ENCODE data around the gene SLC19A1. TPM values are rescaled to one million over a fixed set of nuclear protein-coding genes. Genes with fewer than 3 reads are reported as not detected.

SLC19A1 gene
- total and polyA plus RNA-seq, 4 donors: 8.4 to 28.0 (median 13.0) TPM

DNA sequence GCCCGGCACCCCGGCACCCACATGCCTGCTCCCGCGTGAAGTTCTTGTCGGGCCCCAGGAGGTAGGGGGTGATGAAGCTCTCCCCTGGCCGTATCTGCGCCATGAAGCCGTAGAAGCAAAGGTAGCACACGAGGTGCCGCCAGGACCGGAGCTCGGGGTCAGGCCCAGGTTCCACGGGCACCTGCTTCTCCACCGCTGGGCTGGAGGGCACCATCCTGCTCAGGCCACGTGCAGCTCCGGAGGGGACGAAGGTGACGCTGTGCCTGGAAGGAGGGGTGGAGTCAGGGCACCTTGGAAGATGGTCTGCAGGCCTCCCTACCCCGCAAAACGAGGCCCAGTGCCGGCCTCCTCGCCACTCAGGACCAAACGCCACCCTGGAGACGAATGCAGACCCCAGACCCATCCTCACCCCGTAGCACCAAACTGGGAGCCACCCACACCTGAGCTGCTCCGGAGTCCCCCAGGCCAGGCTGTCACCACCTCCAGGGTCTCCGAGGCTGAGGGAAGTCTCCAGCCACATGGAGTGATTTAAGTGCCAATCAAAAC is 4.4 kb downstream of the SLC19A1 start:
- no peak for DNase-seq (ENCODE audit: low spot score)
- no peak overlapping the region for H3K27ac ChIP-seq (ENCODE audit: low read depth in 1 of 2, low read length in 2 of 2)
- no peaks in the 10 kb centered on the region for H3K9me3 ChIP-seq (ENCODE audit: control insufficient read depth in 4 of 4, low read length in 3 of 4)
- H3K4me3 ChIP-seq (ENCODE audit: low read depth in 1 of 3, low read length in 3 of 3): no peak overlapping the region
- H3K27me3 ChIP-seq (ENCODE audit: control insufficient read depth in 4 of 4, insufficient read depth in 4 of 4, low read length in 3 of 4): no peaks in the 10 kb centered on the region
- WGBS: 96% methylated on average over 27 of the region's 27 CpGs
- H3K36me3 ChIP-seq (ENCODE audit: control insufficient read depth in 4 of 4, insufficient read depth in 3 of 4, low read depth in 1 of 4, low read length in 3 of 4): no peaks in the 10 kb centered on the region
- H3K9ac ChIP-seq (ENCODE audit: low read depth in 1 of 2, low read length in 2 of 2): no peak overlapping the region
- peaks cover 19 to 59% (median 36%) of the 10 kb centered on the region in 4 donors for H3K4me1 ChIP-seq (ENCODE audit: control insufficient read depth in 4 of 4, insufficient read depth in 4 of 4, low read length in 3 of 4)
- TF ChIP-seq, protein P1, sequence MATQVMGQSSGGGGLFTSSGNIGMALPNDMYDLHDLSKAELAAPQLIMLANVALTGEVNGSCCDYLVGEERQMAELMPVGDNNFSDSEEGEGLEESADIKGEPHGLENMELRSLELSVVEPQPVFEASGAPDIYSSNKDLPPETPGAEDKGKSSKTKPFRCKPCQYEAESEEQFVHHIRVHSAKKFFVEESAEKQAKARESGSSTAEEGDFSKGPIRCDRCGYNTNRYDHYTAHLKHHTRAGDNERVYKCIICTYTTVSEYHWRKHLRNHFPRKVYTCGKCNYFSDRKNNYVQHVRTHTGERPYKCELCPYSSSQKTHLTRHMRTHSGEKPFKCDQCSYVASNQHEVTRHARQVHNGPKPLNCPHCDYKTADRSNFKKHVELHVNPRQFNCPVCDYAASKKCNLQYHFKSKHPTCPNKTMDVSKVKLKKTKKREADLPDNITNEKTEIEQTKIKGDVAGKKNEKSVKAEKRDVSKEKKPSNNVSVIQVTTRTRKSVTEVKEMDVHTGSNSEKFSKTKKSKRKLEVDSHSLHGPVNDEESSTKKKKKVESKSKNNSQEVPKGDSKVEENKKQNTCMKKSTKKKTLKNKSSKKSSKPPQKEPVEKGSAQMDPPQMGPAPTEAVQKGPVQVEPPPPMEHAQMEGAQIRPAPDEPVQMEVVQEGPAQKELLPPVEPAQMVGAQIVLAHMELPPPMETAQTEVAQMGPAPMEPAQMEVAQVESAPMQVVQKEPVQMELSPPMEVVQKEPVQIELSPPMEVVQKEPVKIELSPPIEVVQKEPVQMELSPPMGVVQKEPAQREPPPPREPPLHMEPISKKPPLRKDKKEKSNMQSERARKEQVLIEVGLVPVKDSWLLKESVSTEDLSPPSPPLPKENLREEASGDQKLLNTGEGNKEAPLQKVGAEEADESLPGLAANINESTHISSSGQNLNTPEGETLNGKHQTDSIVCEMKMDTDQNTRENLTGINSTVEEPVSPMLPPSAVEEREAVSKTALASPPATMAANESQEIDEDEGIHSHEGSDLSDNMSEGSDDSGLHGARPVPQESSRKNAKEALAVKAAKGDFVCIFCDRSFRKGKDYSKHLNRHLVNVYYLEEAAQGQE (IDR thresholded peaks at IDR 0.05): no peak
- no peak for TF ChIP-seq FOXA1 (IDR thresholded peaks at IDR 0.05)
- TF ChIP-seq FOXA2 (IDR thresholded peaks at IDR 0.05): no peak
- no peak for TF ChIP-seq RXRA (IDR thresholded peaks at IDR 0.05)
- TF ChIP-seq, protein P2, sequence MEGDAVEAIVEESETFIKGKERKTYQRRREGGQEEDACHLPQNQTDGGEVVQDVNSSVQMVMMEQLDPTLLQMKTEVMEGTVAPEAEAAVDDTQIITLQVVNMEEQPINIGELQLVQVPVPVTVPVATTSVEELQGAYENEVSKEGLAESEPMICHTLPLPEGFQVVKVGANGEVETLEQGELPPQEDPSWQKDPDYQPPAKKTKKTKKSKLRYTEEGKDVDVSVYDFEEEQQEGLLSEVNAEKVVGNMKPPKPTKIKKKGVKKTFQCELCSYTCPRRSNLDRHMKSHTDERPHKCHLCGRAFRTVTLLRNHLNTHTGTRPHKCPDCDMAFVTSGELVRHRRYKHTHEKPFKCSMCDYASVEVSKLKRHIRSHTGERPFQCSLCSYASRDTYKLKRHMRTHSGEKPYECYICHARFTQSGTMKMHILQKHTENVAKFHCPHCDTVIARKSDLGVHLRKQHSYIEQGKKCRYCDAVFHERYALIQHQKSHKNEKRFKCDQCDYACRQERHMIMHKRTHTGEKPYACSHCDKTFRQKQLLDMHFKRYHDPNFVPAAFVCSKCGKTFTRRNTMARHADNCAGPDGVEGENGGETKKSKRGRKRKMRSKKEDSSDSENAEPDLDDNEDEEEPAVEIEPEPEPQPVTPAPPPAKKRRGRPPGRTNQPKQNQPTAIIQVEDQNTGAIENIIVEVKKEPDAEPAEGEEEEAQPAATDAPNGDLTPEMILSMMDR (IDR thresholded peaks at IDR 0.05; ENCODE audit: low read depth, low read length, missing input control): no peak
- TF ChIP-seq JUND (IDR thresholded peaks at IDR 0.05): no peak
- no peak for TF ChIP-seq SP1 (IDR thresholded peaks at IDR 0.05)
- TF ChIP-seq YY1 (IDR thresholded peaks at IDR 0.05): no peak
- no peak for TF ChIP-seq HNF4G (IDR thresholded peaks at IDR 0.05)
- TF ChIP-seq, protein P3, sequence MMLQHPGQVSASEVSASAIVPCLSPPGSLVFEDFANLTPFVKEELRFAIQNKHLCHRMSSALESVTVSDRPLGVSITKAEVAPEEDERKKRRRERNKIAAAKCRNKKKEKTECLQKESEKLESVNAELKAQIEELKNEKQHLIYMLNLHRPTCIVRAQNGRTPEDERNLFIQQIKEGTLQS (IDR thresholded peaks at IDR 0.05): no peak

DNA sequence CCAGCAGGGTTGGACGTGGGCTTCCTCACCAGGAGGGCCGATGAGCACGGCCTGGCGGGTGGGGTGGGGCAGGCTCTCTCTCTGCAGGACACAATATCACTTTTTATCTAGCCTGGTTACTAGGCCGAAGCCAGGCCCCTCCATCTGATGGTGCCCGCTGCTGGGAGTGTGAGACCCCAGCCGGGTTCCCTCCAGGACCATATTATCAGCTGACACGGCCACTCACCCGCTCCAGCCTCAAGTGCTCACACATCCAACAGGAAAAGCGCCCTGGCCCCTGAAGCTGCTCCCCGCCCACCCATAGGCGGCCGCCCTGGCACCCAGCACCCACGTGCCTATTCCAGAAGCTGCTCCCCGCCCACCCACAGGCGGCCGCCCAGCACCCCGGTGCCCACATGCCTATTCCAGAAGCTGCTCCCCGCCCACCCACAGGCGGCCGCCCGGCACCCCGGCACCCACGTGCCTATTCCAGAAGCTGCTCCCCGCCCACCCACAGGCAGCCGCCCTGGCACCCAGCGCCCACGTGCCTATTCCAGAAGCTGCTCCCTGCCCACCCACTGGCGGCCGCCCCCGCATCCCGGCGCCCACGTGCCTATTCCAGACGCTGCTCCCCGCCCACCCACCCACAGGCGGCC is 5.0 kb downstream of the SLC19A1 start:
- Histone ChIP-seq H3K27me3 (ENCODE audit: control insufficient read depth in 4 of 4, insufficient read depth in 4 of 4, low read length in 3 of 4) (no peaks in the 10 kb centered on the region), H3K9me3 (ENCODE audit: control insufficient read depth in 4 of 4, low read length in 3 of 4) (no peaks in the 10 kb centered on the region), H3K4me3 (ENCODE audit: low read depth in 1 of 3, low read length in 3 of 3) (no peak overlapping the region), H3K36me3 (ENCODE audit: control insufficient read depth in 4 of 4, insufficient read depth in 3 of 4, low read depth in 1 of 4, low read length in 3 of 4) (no peaks in the 10 kb centered on the region), H3K9ac (ENCODE audit: low read depth in 1 of 2, low read length in 2 of 2) (no peak overlapping the region), H3K4me1 (ENCODE audit: control insufficient read depth in 4 of 4, insufficient read depth in 4 of 4, low read length in 3 of 4) (peaks cover 19 to 60% (median 35%) of the 10 kb centered on the region in 4 donors), H3K27ac (ENCODE audit: low read depth in 1 of 2, low read length in 2 of 2) (no peak overlapping the region)
- no peak for DNase-seq (ENCODE audit: low spot score)
- WGBS: 96% methylated on average over 37 of the region's 37 CpGs
- no peak for TF ChIP-seq SP1 (IDR thresholded peaks at IDR 0.05)
- TF ChIP-seq FOXA2 (IDR thresholded peaks at IDR 0.05): no peak
- TF ChIP-seq YY1 (IDR thresholded peaks at IDR 0.05): no peak
- TF ChIP-seq RXRA (IDR thresholded peaks at IDR 0.05): no peak
- no peak for TF ChIP-seq RAD21 (IDR thresholded peaks at IDR 0.05)
- TF ChIP-seq, protein P3 (IDR thresholded peaks at IDR 0.05): no peak
- TF ChIP-seq, protein P1 (IDR thresholded peaks at IDR 0.05): no peak
- TF ChIP-seq JUND (IDR thresholded peaks at IDR 0.05): no peak
- TF ChIP-seq FOXA1 (IDR thresholded peaks at IDR 0.05): no peak
- TF ChIP-seq, protein P4, sequence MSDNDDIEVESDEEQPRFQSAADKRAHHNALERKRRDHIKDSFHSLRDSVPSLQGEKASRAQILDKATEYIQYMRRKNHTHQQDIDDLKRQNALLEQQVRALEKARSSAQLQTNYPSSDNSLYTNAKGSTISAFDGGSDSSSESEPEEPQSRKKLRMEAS (IDR thresholded peaks at IDR 0.05): no peak
- no peak for TF ChIP-seq HNF4G (IDR thresholded peaks at IDR 0.05)
- TF ChIP-seq HNF4A (conservative IDR thresholded peaks at IDR 0.05): no peak
- TF ChIP-seq TAF1 (conservative IDR thresholded peaks at IDR 0.05): no peak
- no peak for TF ChIP-seq NR2F2 (IDR thresholded peaks at IDR 0.05)
- TF ChIP-seq GABPA (IDR thresholded peaks at IDR 0.05 in 1 of 2, conservative IDR thresholded peaks at IDR 0.05 in 1 of 2): no peak
- TF ChIP-seq, protein P2 (IDR thresholded peaks at IDR 0.05; ENCODE audit: low read depth, low read length, missing input control): no peak
